Epithelial cell of esophagus (primary cell): ENCODE results near the gene ADAM12.

Experiments
- DNase-seq: peaks from one replicate; pipeline ENCODE4 v3.0.0; 2010; ENCODE audit warnings: low read depth
- H3K4me3 ChIP-seq: 2 replicates; pipeline ENCODE4 v1.5.1; 2011; ENCODE audit warnings: mild to moderate bottlenecking, low read length, control low read depth
- TF ChIP-seq, protein P1 (sequence below): IDR thresholded peaks from 2 replicates; pipeline ENCODE4 v1.5.1; 2011; ENCODE audit warnings: low read depth, mild to moderate bottlenecking, low read length, control low read depth, inconsistent platforms; ENCODE audit not compliant: insufficient read depth; ENCODE audit errors: missing control alignments

Gene ADAM12

GRCh38 chr10:126229686-126230085 lies 158.6 kb downstream of the ADAM12 start:
- TF ChIP-seq, protein P1, sequence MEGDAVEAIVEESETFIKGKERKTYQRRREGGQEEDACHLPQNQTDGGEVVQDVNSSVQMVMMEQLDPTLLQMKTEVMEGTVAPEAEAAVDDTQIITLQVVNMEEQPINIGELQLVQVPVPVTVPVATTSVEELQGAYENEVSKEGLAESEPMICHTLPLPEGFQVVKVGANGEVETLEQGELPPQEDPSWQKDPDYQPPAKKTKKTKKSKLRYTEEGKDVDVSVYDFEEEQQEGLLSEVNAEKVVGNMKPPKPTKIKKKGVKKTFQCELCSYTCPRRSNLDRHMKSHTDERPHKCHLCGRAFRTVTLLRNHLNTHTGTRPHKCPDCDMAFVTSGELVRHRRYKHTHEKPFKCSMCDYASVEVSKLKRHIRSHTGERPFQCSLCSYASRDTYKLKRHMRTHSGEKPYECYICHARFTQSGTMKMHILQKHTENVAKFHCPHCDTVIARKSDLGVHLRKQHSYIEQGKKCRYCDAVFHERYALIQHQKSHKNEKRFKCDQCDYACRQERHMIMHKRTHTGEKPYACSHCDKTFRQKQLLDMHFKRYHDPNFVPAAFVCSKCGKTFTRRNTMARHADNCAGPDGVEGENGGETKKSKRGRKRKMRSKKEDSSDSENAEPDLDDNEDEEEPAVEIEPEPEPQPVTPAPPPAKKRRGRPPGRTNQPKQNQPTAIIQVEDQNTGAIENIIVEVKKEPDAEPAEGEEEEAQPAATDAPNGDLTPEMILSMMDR, result no peak
- DNase-seq, result no peak
- no peak overlapping the region for H3K4me3 ChIP-seq

DNA sequence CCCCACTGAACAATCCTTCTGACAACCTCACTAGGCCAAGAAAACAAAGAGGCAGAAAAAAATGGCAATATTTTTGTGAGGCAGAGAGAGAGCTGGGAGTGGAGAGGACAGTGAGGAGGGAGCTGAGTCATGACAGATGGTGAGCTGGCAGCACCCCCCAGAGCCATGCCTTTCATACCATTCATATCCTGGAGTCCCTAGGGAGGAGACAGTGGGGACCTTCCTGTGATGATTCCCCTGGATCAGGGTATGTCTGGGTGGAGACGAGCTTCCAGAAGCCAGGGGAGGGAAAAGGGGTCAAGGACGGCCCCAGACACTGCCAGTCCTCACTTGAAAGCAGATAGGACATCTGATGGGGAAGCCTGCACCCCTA lies 160.5 kb downstream of the ADAM12 start:
- no peak overlapping the region for H3K4me3 ChIP-seq
- no peak for DNase-seq
- TF ChIP-seq, protein P1, result no peak

GRCh38 chr10:126226988-126227761 lies 161.1 kb downstream of the ADAM12 start:
- no peak overlapping the region for H3K4me3 ChIP-seq
- no peak for DNase-seq

GRCh38 chr10:126226205-126226604 lies 162.1 kb downstream of the ADAM12 start:
- TF ChIP-seq, protein P1, result no peak
- no peak for DNase-seq
- no peak overlapping the region for H3K4me3 ChIP-seq

More at GRCh38 chr10:126226988-126227761, 161.1 kb downstream of the ADAM12 start:
- TF ChIP-seq, protein P1, result no peak

DNA sequence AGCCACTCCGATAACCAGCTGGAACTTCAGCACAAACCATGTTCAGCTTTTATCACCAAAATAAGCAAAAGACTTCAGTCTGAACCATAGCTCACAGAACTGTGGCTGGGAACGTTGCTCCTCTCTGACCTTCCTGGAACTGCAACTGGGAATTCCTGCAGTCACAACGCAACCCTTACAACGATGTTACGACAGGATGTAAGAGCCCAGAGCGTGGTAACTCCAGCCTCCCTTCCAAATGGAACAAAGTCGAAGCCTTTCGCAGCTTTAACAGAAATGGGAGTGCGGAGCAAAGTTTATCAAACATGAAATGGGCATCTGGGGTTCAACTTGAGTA lies 162.6 kb downstream of the ADAM12 start:
- TF ChIP-seq, protein P1, result no peak
- DNase-seq, result no peak

DNA sequence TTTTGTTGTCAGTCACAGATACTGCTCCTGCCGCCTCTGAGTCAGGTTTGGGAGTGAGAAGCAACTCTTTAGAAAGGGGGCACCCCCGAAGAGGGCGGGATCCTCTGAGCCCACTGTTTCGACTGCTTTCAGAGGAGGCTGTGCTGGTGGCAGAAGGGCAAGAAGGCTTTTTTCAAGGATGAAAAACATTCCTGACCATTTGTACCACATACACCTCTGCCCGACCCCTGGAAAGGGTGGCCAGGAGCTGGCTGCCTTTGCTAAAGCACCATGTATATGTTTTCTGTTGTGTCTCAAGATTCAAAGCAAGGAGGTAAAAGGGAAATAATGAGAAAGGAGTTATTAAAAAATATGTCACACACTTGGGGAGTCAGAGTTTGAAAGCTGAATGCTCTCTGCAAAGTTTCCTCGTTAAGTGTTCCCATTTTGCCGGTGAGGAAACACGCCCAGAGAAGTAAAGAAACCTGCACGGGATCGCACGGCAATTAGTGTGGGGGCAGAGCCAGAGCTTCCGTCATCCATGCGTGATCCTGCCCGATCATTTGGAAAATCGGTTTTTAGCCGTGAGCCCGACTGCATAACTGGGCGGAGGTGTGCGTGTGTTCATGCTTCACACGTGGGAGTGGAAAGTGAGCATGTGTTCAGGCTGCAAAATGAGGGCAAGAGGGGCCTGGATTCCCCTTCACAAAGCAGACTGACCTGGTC lies 163.2 kb downstream of the ADAM12 start:
- DNase-seq, result no peak
- H3K4me3 ChIP-seq, result no peak overlapping the region
- TF ChIP-seq, protein P1, result no peak

More for the DNA sequence above, 162.6 kb downstream of the ADAM12 start:
- H3K4me3 ChIP-seq, result no peak overlapping the region
